Eye (tissue), 1 donor: Measurements from ENCODE around the gene PLXNB2.
"Not testable (repeated sequence)": the region's sequence is repeated elsewhere in the genome, so short reads cannot be mapped to it uniquely, and the experiment has no call there.

ENCODE experiments used
- DNase-seq: peaks from one replicate; pipeline ENCODE4 v3.0.0-alpha.2; 2015

The PLXNB2 gene

DNA sequence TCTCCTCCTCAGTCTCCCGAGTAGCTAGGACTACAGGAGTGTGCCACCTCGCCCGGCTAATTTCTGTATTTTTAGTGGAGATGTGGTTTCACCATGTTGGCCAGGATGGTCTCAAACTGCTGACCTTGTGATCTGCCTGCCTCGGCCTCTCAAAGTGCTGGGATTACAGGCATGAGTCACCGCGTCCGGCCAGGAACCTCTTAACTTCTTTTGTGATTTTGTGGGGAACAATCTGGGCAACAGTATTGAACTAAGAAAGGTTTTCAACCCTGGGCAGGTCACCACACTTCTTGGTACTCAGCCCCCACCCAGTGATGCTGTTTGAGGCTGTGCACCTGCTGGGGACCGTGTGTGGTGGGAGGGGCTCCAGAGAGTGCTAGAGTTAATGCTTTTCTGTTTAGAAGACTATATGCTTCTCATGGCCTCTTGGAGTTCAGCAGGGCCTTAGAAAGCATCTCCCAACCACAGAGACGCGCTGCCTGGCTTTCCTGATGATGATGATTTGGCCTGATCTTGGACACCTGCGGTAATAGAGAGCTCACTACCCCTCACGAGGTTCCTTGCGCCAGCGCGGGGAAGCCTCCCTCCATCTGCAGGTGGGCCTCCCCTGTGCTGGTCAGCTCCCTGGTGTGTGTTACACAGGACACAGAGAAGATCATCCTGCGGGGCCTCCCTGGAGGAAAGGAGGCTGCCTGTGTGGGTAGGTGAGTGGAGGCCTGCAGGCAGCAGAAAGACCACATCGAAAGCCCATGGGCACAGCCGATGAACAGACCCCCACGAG lies 18.2 kb upstream of the PLXNB2 start:
- no peak for DNase-seq

DNA sequence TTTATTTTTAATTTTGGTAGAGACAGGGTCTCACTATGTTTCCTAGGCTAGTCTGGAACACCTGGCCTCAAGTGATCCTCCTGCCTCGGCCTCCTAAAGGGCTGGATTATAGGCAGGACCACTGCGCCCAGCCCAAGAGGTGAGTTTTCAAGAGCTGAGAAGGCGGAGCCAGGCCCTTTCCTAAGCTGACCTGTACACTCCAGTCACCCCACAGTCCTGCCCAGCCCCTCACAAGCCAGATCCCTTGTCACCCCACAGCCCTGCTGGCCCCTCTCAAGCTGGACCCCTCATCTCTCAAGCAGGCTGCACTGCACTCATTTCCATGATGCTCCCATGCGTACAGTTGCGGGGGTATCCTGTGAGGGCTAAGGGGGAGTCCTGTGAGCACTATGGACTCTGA lies 16.5 kb upstream of the PLXNB2 start:
- no peak for DNase-seq

DNA sequence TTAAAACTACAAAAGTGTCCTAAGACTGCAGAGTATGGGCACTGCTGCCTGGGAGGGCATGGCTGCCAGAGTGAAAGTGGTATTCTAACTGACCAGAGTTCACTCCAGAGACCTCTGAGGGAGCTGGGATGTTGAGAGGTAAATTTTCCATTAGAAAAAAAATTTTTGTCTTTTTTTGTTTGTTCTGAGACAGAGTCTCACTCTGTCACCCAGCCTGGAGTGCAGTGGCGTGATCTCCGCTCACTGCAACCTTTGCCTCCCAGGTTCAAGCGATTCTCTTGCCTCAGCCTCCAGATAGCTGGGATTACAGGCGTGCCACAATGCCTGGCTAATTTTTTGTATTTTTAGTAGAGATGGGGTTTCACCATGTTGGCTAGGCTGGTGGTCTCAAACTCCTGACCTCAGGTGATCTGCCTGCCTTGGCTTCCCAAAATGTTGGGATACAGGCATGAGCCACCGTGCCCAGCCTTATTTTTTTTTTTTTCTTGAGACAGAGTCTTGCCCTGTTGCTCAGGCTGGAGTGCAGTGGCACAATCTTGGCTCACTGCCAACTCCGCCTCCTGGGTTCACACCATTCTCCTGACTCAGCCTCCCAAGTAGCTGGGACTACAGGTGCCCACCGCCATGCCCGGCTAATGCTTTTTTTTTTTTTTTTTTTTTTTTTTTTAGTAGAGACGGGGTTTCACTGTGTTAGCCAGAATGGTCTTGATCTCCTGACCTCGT lies 15.1 kb upstream of the PLXNB2 start:
- not testable (repeated sequence) for DNase-seq

DNA sequence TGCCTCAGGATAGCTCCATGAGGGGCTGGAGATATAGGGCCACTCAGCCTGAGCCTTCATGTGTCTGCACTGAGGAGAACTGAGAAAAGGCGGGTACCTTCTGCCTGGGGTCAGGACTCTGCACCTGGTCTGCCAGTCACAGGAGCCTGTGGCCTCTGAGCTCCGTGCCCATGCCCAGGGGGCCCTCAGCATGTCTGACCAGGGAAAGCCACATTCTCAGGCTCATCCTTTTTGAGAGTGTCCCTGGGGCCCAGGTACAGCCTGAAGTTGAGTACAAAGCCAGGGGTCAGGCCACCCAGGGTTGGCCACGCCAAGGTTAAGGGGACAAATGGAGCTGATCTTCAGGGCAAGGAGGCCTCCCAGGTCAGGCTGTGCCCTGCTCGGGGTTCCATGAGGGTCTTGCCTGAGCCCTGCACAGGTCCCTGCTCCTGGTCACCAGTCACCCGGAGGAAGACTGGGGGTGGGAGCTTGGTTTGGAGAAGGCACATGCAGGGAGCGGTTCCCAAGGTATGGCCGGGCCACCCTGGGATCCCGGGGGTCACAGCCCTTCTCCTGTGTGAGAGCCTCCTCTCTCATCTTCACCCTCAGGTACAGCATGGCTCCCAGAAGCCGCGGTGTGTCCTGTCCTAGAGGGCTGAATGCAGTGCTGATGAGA lies 13.4 kb upstream of the PLXNB2 start:
- DNase-seq = no peak

DNA sequence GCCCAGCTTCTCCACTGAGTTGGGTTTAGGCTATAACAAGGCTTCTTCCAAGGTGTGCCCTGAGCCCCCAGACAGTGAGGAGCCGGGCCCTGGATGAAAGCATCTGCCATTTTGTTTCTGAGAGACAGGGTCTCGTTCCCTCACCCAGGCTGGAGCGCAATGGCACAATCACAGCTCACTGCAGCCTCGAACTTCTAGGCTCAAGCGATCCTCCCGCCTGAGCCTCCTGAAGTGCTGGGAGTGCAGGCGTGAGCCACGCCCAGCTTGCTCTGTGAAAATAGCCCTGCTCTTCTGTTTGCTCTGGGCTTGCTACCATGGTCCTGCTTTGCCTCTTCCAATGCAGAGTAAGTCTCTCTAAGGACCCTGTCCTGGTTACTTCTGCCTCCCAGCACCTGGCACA lies 12.7 kb upstream of the PLXNB2 start:
- no peak for DNase-seq

DNA sequence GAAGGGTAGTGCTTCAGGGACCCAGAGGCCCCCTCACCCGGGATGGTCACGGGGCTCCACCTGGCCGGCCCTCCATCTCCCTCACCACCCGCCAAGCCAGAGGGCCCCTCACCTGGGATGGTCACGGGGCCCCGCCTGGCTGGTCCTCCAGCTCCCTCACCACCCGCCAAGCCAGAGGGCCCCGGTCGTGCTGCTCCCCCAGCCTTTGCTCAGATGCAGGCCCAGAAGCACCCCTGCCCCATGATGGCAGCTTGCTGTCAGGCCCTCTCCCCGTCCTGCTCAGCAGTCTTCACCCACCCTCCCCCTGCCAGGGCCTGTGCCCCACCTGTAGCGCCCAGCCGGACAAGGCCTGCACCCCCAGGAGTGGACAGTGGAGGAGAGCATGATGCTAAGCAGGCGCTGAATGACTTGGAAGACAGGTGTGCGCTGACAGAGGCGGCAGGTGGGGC lies 12.1 kb upstream of the PLXNB2 start:
- DNase-seq = no peak

DNA sequence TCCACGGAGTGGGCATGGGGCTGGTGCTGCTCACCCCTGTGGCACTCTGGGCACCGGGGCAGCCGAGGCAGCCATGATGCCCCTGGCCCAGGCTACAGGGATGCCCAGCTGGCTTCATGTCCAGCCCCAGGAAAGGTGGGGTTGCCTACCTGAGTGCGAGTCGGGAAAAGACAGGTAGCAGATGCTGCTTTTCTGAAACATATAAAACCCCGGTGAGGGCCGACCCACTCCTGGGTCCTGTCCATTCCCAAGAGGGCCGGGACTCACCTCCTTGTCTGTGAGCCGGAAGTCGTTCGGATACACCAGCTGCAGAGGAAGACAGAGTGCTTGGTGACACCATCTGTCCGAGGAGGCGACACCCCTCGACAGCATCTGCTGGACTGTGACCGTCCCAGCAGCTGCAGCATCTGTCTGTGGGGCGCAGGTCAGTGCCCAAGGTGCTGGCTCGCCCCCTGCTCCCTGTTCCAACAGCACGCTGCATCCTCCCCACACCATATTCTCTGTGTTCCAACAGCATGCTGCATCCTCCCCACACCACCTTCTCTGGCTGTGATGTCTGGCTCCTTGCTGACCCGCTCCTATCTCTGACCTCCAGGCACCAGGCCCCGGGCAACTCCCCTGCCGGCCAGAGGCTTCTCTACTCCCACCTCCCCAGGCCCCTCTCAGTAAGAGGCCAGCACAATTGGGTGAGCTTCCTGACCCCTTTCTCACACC lies 11.4 kb upstream of the PLXNB2 start:
- no peak for DNase-seq

DNA sequence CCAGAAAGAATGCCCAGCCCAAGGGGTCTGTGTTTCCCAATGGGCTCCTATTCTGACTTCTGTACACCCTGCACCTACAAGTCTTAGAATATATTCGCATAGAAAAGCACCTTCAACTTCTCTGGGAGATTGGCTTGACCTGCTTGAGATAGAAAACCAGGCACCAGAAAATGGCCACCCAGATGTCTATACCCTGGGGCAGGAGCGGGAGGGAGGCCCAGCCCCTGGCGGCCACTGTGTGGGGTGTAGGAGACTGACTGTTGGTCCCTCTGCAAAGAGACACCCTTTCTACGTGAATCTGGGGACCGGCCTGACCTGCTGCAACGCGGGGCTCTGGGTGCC lies 10.9 kb upstream of the PLXNB2 start:
- no peak for DNase-seq

DNA sequence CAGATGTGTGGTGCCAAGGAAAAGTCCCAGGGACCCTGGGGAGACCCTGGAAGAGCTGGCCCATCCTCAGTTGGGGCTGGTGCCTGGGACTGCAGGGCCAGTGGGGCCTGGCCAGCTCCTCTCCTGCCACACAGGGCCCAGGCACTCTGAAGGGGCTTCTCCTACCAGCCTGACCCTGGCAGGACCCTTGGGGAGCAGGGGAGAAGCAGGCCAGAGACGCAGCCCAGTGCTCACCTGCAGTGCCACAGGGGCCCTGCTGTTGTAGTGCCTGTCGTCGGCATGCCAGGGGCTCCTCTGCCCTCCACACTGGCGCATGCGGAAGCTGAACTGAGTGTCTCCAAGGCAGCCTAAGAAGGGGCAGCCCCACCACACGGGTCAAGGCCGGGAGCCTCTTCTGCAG lies 10.2 kb upstream of the PLXNB2 start:
- DNase-seq = no peak

DNA sequence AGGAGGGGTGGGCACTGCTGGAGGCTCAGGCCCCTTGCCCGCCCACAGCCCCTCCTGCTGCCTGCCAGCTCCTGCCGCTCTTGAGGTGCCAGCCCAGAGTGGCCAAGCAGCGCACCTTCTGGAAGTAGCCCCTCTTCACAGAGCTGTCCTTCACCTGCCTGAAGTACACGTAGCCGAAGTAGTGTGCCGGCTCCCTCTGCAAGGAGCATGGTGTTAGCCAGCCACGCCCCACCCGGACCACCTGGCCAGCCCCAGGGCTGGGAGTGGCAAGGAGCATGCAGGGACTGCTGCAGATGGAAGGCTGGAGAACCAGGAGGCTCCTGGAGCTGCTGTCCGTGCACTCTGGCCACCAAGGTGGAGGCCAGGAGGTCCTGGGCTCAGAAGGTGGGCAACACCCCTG lies 9.7 kb upstream of the PLXNB2 start:
- no peak for DNase-seq

DNA sequence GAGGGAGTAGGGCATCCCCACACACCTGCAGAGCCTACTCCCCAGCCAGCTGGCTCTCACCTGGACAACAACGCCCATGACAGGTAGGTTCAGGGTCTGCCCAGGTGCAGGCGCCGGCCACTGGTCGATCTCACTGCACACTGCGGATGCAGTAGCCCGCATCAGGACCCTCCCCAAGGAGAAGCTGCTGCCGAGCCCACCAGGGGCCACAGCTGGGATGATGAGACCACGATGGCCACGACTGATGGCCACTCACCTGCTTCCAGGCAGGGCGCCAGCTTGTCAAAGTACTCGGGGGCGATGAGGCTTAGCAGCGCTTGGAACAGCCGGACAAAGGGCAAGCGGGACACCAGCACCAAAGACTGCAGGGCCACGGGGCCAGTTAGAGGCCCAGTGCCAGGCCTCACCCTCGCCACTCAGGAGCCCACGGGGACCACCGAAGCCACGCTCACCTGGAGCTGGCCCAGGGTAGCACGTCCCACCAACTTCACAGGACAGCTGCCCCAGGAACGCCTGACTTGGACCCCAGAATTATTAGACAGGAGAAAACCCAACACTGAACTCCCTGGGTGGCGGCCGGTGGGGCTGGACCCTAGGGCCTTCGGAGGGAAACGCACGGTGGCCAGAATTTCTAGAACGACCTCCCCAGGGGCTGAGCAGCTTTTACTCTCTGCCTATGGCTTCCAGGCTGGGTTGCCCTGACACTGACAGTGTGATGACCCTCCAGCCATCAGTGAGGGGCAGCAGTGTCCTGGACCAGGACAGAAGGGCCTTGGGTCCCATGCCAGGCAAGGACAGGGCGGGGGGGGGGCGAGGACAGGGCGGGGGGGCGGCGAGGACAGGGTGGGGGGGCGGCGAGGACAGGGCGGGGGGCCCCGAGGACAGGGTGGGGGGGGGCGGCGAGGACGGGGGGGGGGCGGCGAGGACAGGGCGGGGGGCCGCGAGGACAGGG lies 8.9 kb upstream of the PLXNB2 start:
- no peak for DNase-seq

DNA sequence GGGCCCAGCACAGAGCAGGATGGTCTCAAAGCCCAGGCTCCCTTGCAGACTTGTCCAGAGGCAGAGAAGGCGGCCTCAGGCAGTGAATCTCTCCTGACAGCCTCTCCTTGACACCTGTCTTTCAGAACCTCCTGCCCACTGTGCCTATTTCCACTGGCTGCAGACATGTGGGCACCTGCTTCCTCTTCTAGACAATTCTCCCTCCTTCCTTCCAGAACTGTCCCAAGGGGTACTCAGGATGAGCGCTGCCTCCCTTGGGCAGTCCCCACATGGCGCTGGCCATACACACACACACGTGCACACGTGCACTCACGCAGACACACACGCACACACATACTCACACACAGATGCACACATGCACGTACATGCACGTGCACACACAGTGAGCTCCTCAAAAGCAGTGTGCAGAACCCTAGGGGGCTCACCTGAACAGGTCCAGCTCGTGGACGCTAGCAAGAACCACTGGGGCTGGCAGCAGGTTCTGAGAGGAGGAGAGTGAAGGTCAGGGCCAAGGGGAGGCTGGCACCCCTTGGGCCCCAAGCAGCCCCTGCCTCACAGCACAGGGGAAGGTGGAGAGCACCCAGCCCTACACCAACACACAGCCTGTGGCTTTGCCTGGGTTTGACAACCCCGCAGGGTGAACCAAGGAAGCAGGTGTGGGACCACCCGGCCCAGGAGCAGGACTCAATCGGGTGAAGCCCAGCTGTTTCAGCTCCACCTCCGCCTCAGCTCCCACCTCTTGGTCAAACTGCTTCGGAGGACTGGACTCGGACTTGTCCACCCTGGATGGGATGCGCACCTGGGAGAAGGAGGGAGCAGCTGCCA lies 8.1 kb upstream of the PLXNB2 start:
- no peak for DNase-seq

DNA sequence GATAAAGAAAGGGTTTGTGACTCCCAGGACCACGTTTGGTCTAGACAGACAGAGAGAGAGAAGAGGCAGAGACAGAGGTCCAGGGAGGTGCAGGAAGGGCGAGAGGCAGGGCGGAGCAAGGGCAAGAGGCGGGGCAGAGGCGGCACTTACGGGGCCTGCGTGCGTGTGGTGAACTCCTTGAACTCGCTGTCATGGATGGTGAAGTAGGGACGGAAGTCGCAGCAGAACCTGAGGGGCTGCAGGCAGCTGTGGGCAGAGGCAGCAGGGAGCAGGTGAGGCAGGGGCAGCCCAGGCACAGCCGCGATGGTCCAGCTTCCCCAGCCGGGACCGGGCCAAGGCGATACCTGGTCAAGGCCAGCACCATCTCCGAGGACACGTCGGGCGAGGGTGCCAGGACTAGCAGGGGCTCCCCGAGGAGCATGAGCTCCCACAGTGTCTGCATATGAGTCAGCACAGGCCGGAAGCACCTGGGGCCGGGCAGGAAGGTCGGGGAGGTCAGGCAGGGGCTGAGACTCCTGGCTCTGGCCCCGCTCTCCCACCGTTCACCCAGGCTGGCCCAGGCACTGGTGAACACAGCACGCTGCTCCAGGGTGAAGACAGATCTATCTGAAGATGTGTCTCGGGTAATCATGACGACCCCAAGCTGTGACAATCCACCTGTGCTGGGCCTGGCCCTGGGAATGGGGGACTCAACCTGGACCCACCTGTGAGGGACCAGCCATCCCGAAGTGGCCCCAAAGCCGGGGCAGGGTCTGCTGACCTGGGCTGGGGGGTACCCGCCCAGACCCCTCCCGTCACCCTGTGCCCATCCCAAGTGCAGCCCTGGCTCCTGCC lies 7.2 kb upstream of the PLXNB2 start:
- DNase-seq = no peak

DNA sequence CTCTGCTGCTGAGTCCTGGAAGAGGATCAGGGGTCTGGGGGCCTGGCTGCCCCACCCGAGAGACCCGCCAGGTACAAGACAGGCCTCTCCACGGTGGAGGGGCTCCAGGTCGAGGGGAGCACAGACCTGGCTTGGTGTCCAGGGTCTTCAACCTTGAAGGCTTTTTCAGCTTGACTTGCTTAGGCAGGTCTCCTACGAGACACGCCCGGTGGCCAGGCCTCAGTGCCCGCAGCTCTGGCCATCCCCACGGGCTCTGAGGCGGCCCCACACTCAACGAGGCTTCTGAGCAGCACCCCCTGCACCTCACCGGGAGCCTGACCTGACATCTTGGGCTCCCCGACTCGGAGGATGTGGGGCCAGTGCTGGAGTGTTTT lies 6.6 kb upstream of the PLXNB2 start:
- DNase-seq = no peak

DNA sequence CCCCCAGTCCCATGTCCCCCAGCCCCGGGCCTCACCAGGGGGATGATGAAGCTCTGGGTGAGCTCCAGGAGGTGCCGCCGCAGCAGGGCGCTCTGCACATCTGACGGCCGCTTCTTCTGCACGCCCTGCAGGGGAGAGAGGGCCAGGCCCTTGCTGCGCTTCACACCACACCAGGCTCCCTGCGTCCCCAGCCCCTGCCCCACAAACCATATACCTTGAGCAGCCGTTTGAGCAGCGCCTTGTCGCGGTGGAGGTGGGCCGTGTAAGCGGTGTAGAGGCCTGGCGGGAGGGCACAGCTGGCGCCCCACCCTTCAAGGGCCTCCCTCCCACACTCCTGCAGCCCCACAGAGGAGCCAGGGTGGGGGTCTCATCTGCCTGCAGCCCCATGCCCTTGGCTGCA lies 6.2 kb upstream of the PLXNB2 start:
- no peak for DNase-seq

DNA sequence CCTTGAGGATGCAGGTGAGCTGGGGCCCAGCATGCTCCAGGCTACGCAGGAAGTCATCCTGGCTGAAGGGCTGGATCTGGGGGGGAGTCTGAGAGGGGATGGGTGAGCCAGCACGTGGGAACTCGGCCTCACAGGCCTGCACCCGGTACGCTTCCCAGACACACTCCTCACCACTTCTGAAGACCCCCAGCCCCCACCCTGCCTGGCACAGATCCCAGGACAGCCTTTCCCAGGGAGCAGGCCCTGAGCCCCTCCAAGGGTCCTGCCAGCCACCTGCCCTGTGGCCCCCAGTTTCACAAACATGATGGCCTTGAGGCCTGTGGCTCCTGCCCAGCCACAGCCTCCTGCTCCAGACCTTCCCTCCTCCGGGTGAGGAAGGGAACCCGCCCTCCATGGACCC lies 5.6 kb upstream of the PLXNB2 start:
- no peak for DNase-seq

DNA sequence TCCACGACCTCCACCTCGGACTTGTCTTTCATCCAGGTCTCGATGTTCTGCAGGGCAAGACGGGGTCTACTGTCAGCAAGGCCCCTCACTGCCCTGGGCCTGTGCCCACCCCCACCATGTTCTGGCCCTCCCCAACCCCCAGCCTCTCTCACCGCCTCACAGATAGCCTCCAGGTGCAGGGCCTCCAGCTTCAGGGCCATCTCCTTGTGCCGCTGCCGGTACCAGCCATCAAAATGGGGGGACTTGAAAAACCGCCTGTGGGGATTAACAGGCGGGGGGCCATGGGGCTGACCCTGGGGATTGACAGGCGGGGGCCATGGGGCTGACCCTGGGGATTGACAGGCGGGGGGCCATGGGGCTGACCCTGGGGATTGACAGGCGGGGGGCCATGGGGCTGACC lies 4.9 kb upstream of the PLXNB2 start:
- no peak for DNase-seq

DNA sequence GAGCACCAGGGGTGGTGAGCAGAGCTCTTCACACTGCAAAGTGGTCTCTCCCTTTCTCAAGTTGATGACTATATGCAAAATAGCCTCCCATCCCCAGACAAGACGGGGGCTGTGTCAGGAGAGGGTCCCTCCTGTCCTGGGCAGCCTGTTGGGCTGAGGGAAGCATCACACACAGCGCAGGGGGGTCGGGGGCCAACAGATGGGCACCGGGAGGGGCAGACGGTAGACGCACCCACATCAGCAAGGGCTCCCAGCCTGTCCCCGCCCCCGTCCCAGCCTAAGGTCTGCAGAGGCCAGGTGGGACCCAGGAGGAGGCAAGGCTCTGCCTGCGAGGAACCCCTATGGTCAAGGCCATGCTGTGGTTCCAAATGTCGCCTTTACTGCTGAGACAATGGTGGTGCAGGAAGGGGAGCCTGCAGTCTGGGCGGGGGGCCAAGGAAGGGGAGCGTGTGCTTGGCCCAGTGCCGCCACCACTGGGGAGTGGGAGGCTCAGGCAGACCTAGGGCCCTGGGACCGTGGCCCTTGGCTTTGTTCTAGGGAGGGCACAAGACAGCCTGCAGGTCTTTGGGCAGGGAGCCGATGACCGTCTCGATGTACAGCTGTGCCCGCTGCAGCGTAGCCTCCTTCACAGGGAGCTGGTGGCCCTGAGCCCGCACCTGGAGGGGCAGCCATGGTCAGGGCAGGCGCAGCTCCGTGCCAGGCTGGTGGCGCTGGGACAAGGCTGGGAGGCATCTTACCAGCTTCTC lies 4.3 kb upstream of the PLXNB2 start:
- DNase-seq = no peak

DNA sequence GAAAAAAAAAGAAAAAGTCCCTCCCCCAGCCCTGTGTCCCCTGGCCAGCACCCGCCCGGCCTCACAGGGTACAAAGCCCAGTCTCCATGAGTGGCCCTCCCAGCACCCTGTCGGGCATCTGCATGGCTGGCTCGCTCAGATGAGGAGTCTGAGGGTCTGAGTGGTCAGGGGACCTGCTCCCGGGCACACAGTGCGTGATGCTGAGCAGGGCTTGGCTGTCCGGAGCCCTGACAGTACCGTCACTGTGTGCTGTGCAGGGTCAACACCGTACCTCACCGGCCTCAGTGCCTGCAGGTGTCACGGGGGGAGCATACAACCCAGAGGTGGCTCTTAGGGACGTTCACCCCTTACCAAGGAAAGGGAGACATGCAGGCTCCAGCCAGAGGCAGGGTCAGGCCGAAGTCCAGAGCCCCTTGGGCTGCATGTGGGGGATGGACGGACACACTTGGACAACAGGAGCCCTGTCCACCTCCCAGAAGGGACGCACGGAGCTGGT lies 3.6 kb upstream of the PLXNB2 start:
- no peak for DNase-seq
